Lower leg skin (tissue), 4 donors: ENCODE results near the gene ENPP6. TPM values are rescaled to one million over a fixed set of nuclear protein-coding genes. Genes with fewer than 3 reads are reported as not detected.

Experiments
- DNase-seq, 2 donors: peaks; one replicate each; pipeline ENCODE4 v3.0.0-alpha.2; 2019; ENCODE audit warnings: low spot score in 2 of 2
- H3K4me3 ChIP-seq: fragments of 200-600 bp; sonication (generic); 2 replicates; pipeline ENCODE4 v1.5.1; 2017; ENCODE audit warnings: mild to moderate bottlenecking, low read depth; ENCODE audit not compliant: poor library complexity, severe bottlenecking
- POLR2A ChIP-seq, 2 donors: fragments of 450-650 bp; IDR thresholded peaks; one replicate each; pipeline ENCODE4 v1.6.1; 2016 to 2017; ENCODE audit warnings: antibody characterized with exemption in 2 of 2, mild to moderate bottlenecking in 1 of 2, moderate library complexity in 1 of 2
- whole genome bisulfite sequencing, 2 donors: methylation state at CpG; one replicate each; pipeline ENCODE4 v1.1.5; 2018; 5-methylcytosine and 5-hydroxymethylcytosine counted together
- intact Hi-C: fragments of 100-400 bp; cut with DNase I; formaldehyde crosslinking; loops from one replicate; pipeline ENCODE4 v1.15.0; 2023; ENCODE audit warnings: low total_unique reads
- total RNA-seq, 4 donors: library from RNA; depleted of rRNA; stranded (reverse); fragments of >200 nt; gene quantifications; one replicate each; pipeline ENCODE4 v1.1.0, GENCODE V29; 2016
- TF ChIP-seq, protein P1 (sequence below), 3 donors: fragments of 450-650 bp; IDR thresholded peaks; one replicate each; pipeline ENCODE4 v1.5.1; 2016; ENCODE audit warnings: antibody characterized with exemption in 3 of 3, mild to moderate bottlenecking in 3 of 3, moderate library complexity in 2 of 3

Gene ENPP6
- total RNA-seq, 4 donors from 2014 or later, result 0.16 TPM; not detected in 3

- peak in 1 of 2 donors; percentile 10 for DNase-seq
- TF ChIP-seq, protein P1, sequence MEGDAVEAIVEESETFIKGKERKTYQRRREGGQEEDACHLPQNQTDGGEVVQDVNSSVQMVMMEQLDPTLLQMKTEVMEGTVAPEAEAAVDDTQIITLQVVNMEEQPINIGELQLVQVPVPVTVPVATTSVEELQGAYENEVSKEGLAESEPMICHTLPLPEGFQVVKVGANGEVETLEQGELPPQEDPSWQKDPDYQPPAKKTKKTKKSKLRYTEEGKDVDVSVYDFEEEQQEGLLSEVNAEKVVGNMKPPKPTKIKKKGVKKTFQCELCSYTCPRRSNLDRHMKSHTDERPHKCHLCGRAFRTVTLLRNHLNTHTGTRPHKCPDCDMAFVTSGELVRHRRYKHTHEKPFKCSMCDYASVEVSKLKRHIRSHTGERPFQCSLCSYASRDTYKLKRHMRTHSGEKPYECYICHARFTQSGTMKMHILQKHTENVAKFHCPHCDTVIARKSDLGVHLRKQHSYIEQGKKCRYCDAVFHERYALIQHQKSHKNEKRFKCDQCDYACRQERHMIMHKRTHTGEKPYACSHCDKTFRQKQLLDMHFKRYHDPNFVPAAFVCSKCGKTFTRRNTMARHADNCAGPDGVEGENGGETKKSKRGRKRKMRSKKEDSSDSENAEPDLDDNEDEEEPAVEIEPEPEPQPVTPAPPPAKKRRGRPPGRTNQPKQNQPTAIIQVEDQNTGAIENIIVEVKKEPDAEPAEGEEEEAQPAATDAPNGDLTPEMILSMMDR (IDR thresholded peaks at IDR 0.05), result no peak
- no peak for TF ChIP-seq POLR2A (IDR thresholded peaks at IDR 0.05)
- H3K4me3 ChIP-seq, result no peak overlapping the region
- 90 to 93% methylated on average over 15 of the region's 15 CpGs for WGBS, 2 donors
- intact Hi-C loops, result no loop called here
Observed at GRCh38 chr4:184193556-184194525, 23.8 kb downstream of the ENPP6 start.

- TF ChIP-seq, protein P1 (IDR thresholded peaks at IDR 0.05), result no peak
- no peak for TF ChIP-seq POLR2A (IDR thresholded peaks at IDR 0.05)
- intact Hi-C loops, result no loop called here
- DNase-seq, result no peak
- H3K4me3 ChIP-seq, result no peak overlapping the region
- WGBS, 2 donors, result 85 to 94% methylated on average over 2 of the region's 2 CpGs
Observed at GRCh38 chr4:184192933-184193332, 24.7 kb downstream of the ENPP6 start.

DNA sequence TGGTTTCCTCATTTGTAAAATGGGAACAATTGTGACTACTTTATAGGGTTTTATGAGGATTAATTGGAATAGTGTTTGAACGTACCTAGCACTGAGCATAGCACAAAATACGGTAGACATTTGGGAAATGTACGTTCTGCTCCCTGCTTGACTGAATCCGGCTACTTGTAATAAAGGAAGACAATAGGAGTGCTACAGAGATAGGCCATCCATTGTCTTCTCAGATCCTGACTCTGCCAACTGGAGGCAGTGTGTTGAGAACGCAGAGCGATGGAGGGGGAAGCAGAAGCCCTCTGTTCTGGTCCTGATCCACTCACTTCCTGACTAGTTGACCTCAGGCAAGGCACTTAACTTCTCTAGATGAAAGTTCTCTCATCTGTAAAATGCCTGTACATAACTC is 26.4 kb downstream of the ENPP6 start:
- TF ChIP-seq POLR2A (IDR thresholded peaks at IDR 0.05), result no peak
- TF ChIP-seq, protein P1 (IDR thresholded peaks at IDR 0.05), result no peak
- no peak overlapping the region for H3K4me3 ChIP-seq
- 92 to 96% methylated on average over 6 of the region's 6 CpGs for WGBS, 2 donors
- intact Hi-C loops, result no loop called here
- peak in 1 of 2 donors; percentile 32 for DNase-seq

- intact Hi-C loops, result no loop called here
Observed at GRCh38 chr4:184190711-184191110, 27.0 kb downstream of the ENPP6 start.

DNA sequence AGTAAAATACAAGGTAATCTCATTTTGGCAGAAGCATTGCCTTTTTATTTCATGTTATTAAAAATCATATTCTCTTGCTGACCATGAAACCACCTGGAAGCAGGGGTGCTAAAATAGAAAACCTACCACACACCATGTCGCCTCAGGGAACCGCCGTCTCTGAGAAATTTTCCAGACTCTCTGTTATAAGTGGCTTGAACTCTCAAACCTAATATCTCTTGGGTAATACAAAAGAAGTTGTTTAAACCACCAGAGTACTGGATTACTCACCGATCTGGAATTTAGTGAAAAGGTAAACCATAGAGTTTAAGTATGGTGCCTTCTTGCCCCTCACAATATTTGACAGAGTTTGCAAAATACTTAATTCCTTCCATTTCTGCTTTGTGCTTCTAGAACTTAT is 27.7 kb downstream of the ENPP6 start:
- no peak for DNase-seq
- intact Hi-C loops, result no loop called here
- TF ChIP-seq POLR2A (IDR thresholded peaks at IDR 0.05), result no peak
- TF ChIP-seq, protein P1 (IDR thresholded peaks at IDR 0.05), result no peak
- H3K4me3 ChIP-seq, result no peak overlapping the region
- WGBS, 2 donors, result 77 to 88% methylated on average over 4 of the region's 4 CpGs

More at GRCh38 chr4:184190711-184191110, 27.0 kb downstream of the ENPP6 start:
- WGBS, 2 donors, result 94 to 98% methylated on average over 4 of the region's 4 CpGs
- DNase-seq, result peak in 1 of 2 donors; percentile 42
- no peak overlapping the region for H3K4me3 ChIP-seq
- TF ChIP-seq, protein P1 (IDR thresholded peaks at IDR 0.05), result no peak
- TF ChIP-seq POLR2A (IDR thresholded peaks at IDR 0.05), result no peak
